Trophoblast cell (in vitro differentiated cells and primary cell): Measurements from ENCODE around the gene C3orf38.

Source experiments
- DNase-seq, 2 donors: peaks; one replicate each; pipeline ENCODE4 v3.0.0-alpha.2; 2016
- H2AFZ ChIP-seq: 2 replicates; pipeline ENCODE4 v1.6.1; 2013; ENCODE audit warnings: low read length, moderate library complexity, mild to moderate bottlenecking; ENCODE audit not compliant: insufficient read depth, poor library complexity
- H2AK5ac ChIP-seq: 2 replicates; pipeline ENCODE4 v1.6.1; 2013; ENCODE audit warnings: mild to moderate bottlenecking, low read length
- H2BK120ac ChIP-seq: 2 replicates; pipeline ENCODE4 v1.6.1; 2013; ENCODE audit warnings: low read length, mild to moderate bottlenecking, moderate library complexity; ENCODE audit not compliant: insufficient read depth, poor library complexity
- H2BK12ac ChIP-seq: 2 replicates; pipeline ENCODE4 v1.6.1; 2013; ENCODE audit warnings: mild to moderate bottlenecking, low read length, moderate library complexity
- H2BK5ac ChIP-seq: 2 replicates; pipeline ENCODE4 v1.6.1; 2013; ENCODE audit warnings: low read length, low read depth, moderate library complexity, mild to moderate bottlenecking; ENCODE audit not compliant: poor library complexity
- H3K14ac ChIP-seq: 2 replicates; pipeline ENCODE4 v1.6.1; 2013; ENCODE audit warnings: mild to moderate bottlenecking, low read length
- H3K18ac ChIP-seq: 2 replicates; pipeline ENCODE4 v1.6.1; 2013; ENCODE audit warnings: mild to moderate bottlenecking, low read length
- H3K23ac ChIP-seq: 2 replicates; pipeline ENCODE4 v1.6.1; 2013; ENCODE audit warnings: low read length
- H3K27ac ChIP-seq: 2 replicates; pipeline ENCODE4 v1.5.1; 2013; ENCODE audit warnings: low read depth, mild to moderate bottlenecking, inconsistent platforms, low read length, moderate library complexity
- H3K27me3 ChIP-seq: 2 replicates; pipeline ENCODE4 v1.6.1; 2013; ENCODE audit warnings: inconsistent platforms, mild to moderate bottlenecking, low read length, moderate library complexity; ENCODE audit not compliant: insufficient read depth
- H3K36me3 ChIP-seq, 2 experiments: 1 replicate in 1 of 2; 2 replicates in 1 of 2; pipeline ENCODE4 v1.6.1; 2013; ENCODE audit warnings: low read length in 2 of 2, mild to moderate bottlenecking in 2 of 2, moderate library complexity in 1 of 2; ENCODE audit not compliant: insufficient read depth in 2 of 2, control insufficient read depth in 1 of 2
- H3K4ac ChIP-seq: 2 replicates; pipeline ENCODE4 v1.6.1; 2013; ENCODE audit warnings: low read depth, mild to moderate bottlenecking, low read length, moderate library complexity
- H3K4me1 ChIP-seq, 2 experiments: 1 replicate in 1 of 2; 2 replicates in 1 of 2; pipeline ENCODE4 v1.6.1; 2013; ENCODE audit warnings: low read length in 2 of 2, mild to moderate bottlenecking in 2 of 2, moderate library complexity in 1 of 2; ENCODE audit not compliant: insufficient read depth in 2 of 2, control insufficient read depth in 1 of 2
- H3K4me2 ChIP-seq: 2 replicates; pipeline ENCODE4 v1.6.1; 2013; ENCODE audit warnings: inconsistent platforms, mild to moderate bottlenecking, low read length, moderate library complexity
- H3K4me3 ChIP-seq: 2 replicates; pipeline ENCODE4 v1.5.1; 2013; ENCODE audit warnings: mild to moderate bottlenecking, low read depth, low read length, inconsistent platforms
- H3K79me1 ChIP-seq: one replicate; pipeline ENCODE4 v1.6.1; 2013; ENCODE audit warnings: low read length
- H3K79me2 ChIP-seq: 2 replicates; pipeline ENCODE4 v1.6.1; 2013; ENCODE audit warnings: low read length, mild to moderate bottlenecking; ENCODE audit not compliant: control insufficient read depth, insufficient read depth, poor library complexity
- H3K9ac ChIP-seq: 2 replicates; pipeline ENCODE4 v1.6.1; 2013; ENCODE audit warnings: mild to moderate bottlenecking, low read length
- H3K9me3 ChIP-seq: 2 replicates; pipeline ENCODE4 v1.6.1; 2013; ENCODE audit warnings: low read depth, mild to moderate bottlenecking, control low read depth, inconsistent platforms, low read length; ENCODE audit not compliant: insufficient read depth
- H4K12ac ChIP-seq: 2 replicates; pipeline ENCODE4 v1.6.1; 2013; ENCODE audit warnings: low read depth, mild to moderate bottlenecking, low read length, moderate library complexity
- H4K8ac ChIP-seq: 2 replicates; pipeline ENCODE4 v1.6.1; 2013; ENCODE audit warnings: low read depth, mild to moderate bottlenecking, low read length, moderate library complexity
- H4K91ac ChIP-seq: one replicate; pipeline ENCODE4 v1.6.1; 2013; ENCODE audit warnings: low read depth, mild to moderate bottlenecking, low read length, moderate library complexity
- WGBS: extraction: QIAGEN DNeasy Blood & Tissue Kit; methylation state at CpG from one replicate; pipeline ENCODE4 v1.1.7; 2013; ENCODE audit warnings: missing lambda C conversion rate; ENCODE audit not compliant: insufficient read length, insufficient coverage; ENCODE audit errors: extremely low coverage; 5-methylcytosine and 5-hydroxymethylcytosine counted together

C3orf38 gene

GRCh38 chr3:88137836-88138235 is 11.9 kb upstream of the C3orf38 start:
- Histone ChIP-seq H3K4me3 (no peak overlapping the region), H2AFZ (no peak overlapping the region), H3K23ac (no peak overlapping the region), H4K12ac (no peak overlapping the region), H2BK120ac (no peak overlapping the region), H3K79me2 (no peaks in the 10 kb centered on the region), H3K14ac (no peak overlapping the region), H4K91ac (no peak overlapping the region), H3K27ac (no peak overlapping the region), H2AK5ac (no peak overlapping the region), H3K4me2 (no peak overlapping the region), H2BK5ac (no peak overlapping the region), H3K79me1 (no peaks in the 10 kb centered on the region), H3K9ac (no peak overlapping the region), H3K9me3 (no peaks in the 10 kb centered on the region), H2BK12ac (no peak overlapping the region), H3K18ac (no peak overlapping the region), H3K36me3 (peaks cover 0 to 3% of the 10 kb centered on the region in 2 experiments), H4K8ac (no peak overlapping the region), H3K27me3 (no peaks in the 10 kb centered on the region), H3K4me1 (peaks cover 0 to 2% of the 10 kb centered on the region in 2 experiments), H3K4ac (no peak overlapping the region)
- DNase-seq, result no peak
- no CpG with 5 or more reads among the region's 1 CpG for WGBS

- no peak overlapping the region for H4K12ac ChIP-seq
- H3K9ac ChIP-seq, result no peak overlapping the region
- H2BK5ac ChIP-seq, result no peak overlapping the region
- H3K14ac ChIP-seq, result no peak overlapping the region
- no peaks in the 10 kb centered on the region for H3K4me1 ChIP-seq
- H3K4me3 ChIP-seq, result no peak overlapping the region
- no peaks in the 10 kb centered on the region for H3K79me1 ChIP-seq
- no peak overlapping the region for H3K18ac ChIP-seq
- H3K27me3 ChIP-seq, result no peaks in the 10 kb centered on the region
- no peak overlapping the region for H3K23ac ChIP-seq
- no peak overlapping the region for H4K8ac ChIP-seq
- H3K4ac ChIP-seq, result no peak overlapping the region
- no peaks in the 10 kb centered on the region for H3K79me2 ChIP-seq
- no peak overlapping the region for H2BK12ac ChIP-seq
- no peak overlapping the region for H2BK120ac ChIP-seq
- no peak overlapping the region for H2AFZ ChIP-seq
- H4K91ac ChIP-seq, result no peak overlapping the region
- H3K27ac ChIP-seq, result no peak overlapping the region
- no CpG with 5 or more reads among the region's 4 CpGs for WGBS
- H3K4me2 ChIP-seq, result no peak overlapping the region
- peaks cover 0 to 3% of the 10 kb centered on the region in 2 experiments for H3K36me3 ChIP-seq
- H3K9me3 ChIP-seq, result no peaks in the 10 kb centered on the region
- peak in 1 of 2 donors; percentile 31 for DNase-seq
- no peak overlapping the region for H2AK5ac ChIP-seq
Measured at GRCh38 chr3:88141458-88142083, 8.2 kb upstream of the C3orf38 start.

- no peak overlapping the region for H3K14ac ChIP-seq
- H2BK120ac ChIP-seq, result no peak overlapping the region
- no peaks in the 10 kb centered on the region for H3K79me1 ChIP-seq
- no peaks in the 10 kb centered on the region for H3K27me3 ChIP-seq
- no peak overlapping the region for H4K12ac ChIP-seq
- H3K79me2 ChIP-seq, result no peaks in the 10 kb centered on the region
- H3K27ac ChIP-seq, result no peak overlapping the region
- no peak overlapping the region for H3K4ac ChIP-seq
- no peak overlapping the region for H4K8ac ChIP-seq
- peaks cover 0 to 3% of the 10 kb centered on the region in 2 experiments for H3K36me3 ChIP-seq
- H2BK12ac ChIP-seq, result no peak overlapping the region
- no peaks in the 10 kb centered on the region for H3K4me1 ChIP-seq
- H4K91ac ChIP-seq, result no peak overlapping the region
- H3K18ac ChIP-seq, result no peak overlapping the region
- no peak overlapping the region for H2AK5ac ChIP-seq
- H3K23ac ChIP-seq, result no peak overlapping the region
- H2BK5ac ChIP-seq, result no peak overlapping the region
- no peak overlapping the region for H3K9ac ChIP-seq
- no peak overlapping the region for H3K4me2 ChIP-seq
- H3K9me3 ChIP-seq, result no peaks in the 10 kb centered on the region
- no peak overlapping the region for H2AFZ ChIP-seq
- no peak for DNase-seq
- no peak overlapping the region for H3K4me3 ChIP-seq
- WGBS, result no CpG with 5 or more reads among the region's 3 CpGs
Measured at GRCh38 chr3:88142094-88142624, 7.6 kb upstream of the C3orf38 start.

GRCh38 chr3:88147261-88147660 is 2.5 kb upstream of the C3orf38 start:
- Histone ChIP-seq H3K9me3 (no peaks in the 10 kb centered on the region), H3K23ac (no peak overlapping the region), H4K12ac (no peak overlapping the region)

More at GRCh38 chr3:88147261-88147660, 2.5 kb upstream of the C3orf38 start:
- H2BK120ac ChIP-seq, result no peak overlapping the region
- H3K27ac ChIP-seq, result no peak overlapping the region
- no peaks in the 10 kb centered on the region for H3K27me3 ChIP-seq
- H3K4ac ChIP-seq, result no peak overlapping the region
- H2AFZ ChIP-seq, result no peak overlapping the region
- H3K79me2 ChIP-seq, result peaks cover 8% of the 10 kb centered on the region
- H3K18ac ChIP-seq, result no peak overlapping the region
- peak; percentile 7 to 64 for DNase-seq
- no peak overlapping the region for H3K9ac ChIP-seq
- no peak overlapping the region for H3K4me3 ChIP-seq
- H3K4me2 ChIP-seq, result no peak overlapping the region
- H3K4me1 ChIP-seq, result peaks cover 0 to 2% of the 10 kb centered on the region in 2 experiments
- peaks cover 12% of the 10 kb centered on the region for H3K79me1 ChIP-seq
- no peak overlapping the region for H2BK12ac ChIP-seq
- H2BK5ac ChIP-seq, result no peak overlapping the region
- H4K8ac ChIP-seq, result no peak overlapping the region
- H4K91ac ChIP-seq, result no peak overlapping the region
- H3K14ac ChIP-seq, result no peak overlapping the region
- H2AK5ac ChIP-seq, result no peak overlapping the region
- no peaks in the 10 kb centered on the region for H3K36me3 ChIP-seq
